Measurements from ENCODE around the gene TNIP2. TPM values are rescaled to one million over a fixed set of nuclear protein-coding genes. Genes with fewer than 3 reads are reported as not detected.

Gene TNIP2
- total RNA-seq, 1 experiment from 2014 or later, result 41.0 TPM

- Histone ChIP-seq H3K9ac (ENCODE audit: low read length) (no peak overlapping the region), H3K9me2 (ENCODE audit: insufficient read depth) (no peaks in the 10 kb centered on the region), H4K20me1 (ENCODE audit: insufficient read depth) (no peaks in the 10 kb centered on the region), H3K79me2 (ENCODE audit: insufficient read depth, low read length) (no peaks in the 10 kb centered on the region), H3K4me1 (ENCODE audit: control insufficient read depth in 1 of 2, insufficient read depth in 2 of 2, low read length in 2 of 2) (no peaks in the 10 kb centered on the region), H3K27me3 (ENCODE audit: insufficient read depth, low read length) (no peaks in the 10 kb centered on the region), H3K4me3 (replicated peaks in 1 of 2; ENCODE audit: low read depth in 1 of 2, low read length in 2 of 2) (no peak overlapping the region), H3K9me3 (ENCODE audit: control insufficient read depth in 1 of 2, insufficient read depth in 1 of 2, low read depth in 1 of 2, low read length in 2 of 2) (no peaks in the 10 kb centered on the region), H3K36me3 (ENCODE audit: control insufficient read depth in 1 of 2, insufficient read depth in 2 of 2, low read length in 2 of 2) (peaks cover 23 to 29% of the 10 kb centered on the region in 2 experiments), H2AFZ (ENCODE audit: low read depth, low read length, poor library complexity, severe bottlenecking) (no peak overlapping the region), H3K4me2 (ENCODE audit: low read length) (no peak overlapping the region), H3K27ac (ENCODE audit: low read depth, low read length) (no peak overlapping the region)
- CTCF ChIA-PET, result no interaction called here
- TF ChIP-seq ZFX (IDR thresholded peaks at IDR 0.05), result no peak
- TF ChIP-seq, protein P1, sequence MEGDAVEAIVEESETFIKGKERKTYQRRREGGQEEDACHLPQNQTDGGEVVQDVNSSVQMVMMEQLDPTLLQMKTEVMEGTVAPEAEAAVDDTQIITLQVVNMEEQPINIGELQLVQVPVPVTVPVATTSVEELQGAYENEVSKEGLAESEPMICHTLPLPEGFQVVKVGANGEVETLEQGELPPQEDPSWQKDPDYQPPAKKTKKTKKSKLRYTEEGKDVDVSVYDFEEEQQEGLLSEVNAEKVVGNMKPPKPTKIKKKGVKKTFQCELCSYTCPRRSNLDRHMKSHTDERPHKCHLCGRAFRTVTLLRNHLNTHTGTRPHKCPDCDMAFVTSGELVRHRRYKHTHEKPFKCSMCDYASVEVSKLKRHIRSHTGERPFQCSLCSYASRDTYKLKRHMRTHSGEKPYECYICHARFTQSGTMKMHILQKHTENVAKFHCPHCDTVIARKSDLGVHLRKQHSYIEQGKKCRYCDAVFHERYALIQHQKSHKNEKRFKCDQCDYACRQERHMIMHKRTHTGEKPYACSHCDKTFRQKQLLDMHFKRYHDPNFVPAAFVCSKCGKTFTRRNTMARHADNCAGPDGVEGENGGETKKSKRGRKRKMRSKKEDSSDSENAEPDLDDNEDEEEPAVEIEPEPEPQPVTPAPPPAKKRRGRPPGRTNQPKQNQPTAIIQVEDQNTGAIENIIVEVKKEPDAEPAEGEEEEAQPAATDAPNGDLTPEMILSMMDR (IDR thresholded peaks at IDR 0.05 in 2 of 3, conservative IDR thresholded peaks at IDR 0.05 in 1 of 3; ENCODE audit: borderline replicate concordance in 1 of 3, insufficient read depth in 1 of 3, low read depth in 2 of 3, low read length in 2 of 3), result no peak
- TF ChIP-seq EZH2 (IDR thresholded peaks at IDR 0.05), result no peak
- TF ChIP-seq FOSL1 (IDR thresholded peaks at IDR 0.05; ENCODE audit: low read depth), result no peak
- no peak for TF ChIP-seq POLR2A (IDR thresholded peaks at IDR 0.05; ENCODE audit: borderline replicate concordance, extremely low read depth, insufficient read depth, insufficient read length)
- TF ChIP-seq REST (IDR thresholded peaks at IDR 0.05; ENCODE audit: low read depth), result no peak
- no peak for TF ChIP-seq TCF7L2 (IDR thresholded peaks at IDR 0.05; ENCODE audit: borderline replicate concordance, extremely low read depth, insufficient read depth, insufficient read length)
- no peak for TF ChIP-seq EZH2phosphoT487 (IDR thresholded peaks at IDR 0.05; ENCODE audit: borderline replicate concordance)
- TF ChIP-seq ZNF274 (IDR thresholded peaks at IDR 0.05; ENCODE audit: low read depth, low read length), result no peak
- no peak for TF ChIP-seq EGR1 (IDR thresholded peaks at IDR 0.05; ENCODE audit: low read depth)
- TF ChIP-seq SRF (IDR thresholded peaks at IDR 0.05; ENCODE audit: low read depth), result no peak
- POLR2A ChIA-PET, result no interaction called here
- intact Hi-C loops (cut with micrococcal nuclease), result no loop called here
- no peak for DNase-seq (ENCODE audit: low read depth, low spot score)
- no TSS peak for BruUV-seq (replicated peaks)
- no peak for ATAC-seq
- RAD21 ChIA-PET (ENCODE audit: low non-redundant PET in 1 of 2, low total read pairs in 2 of 2, uncharacterized antibody in 2 of 2, unreplicated experiment in 2 of 2), result no interaction called here
These were observed 13.9 kb downstream of the TNIP2 start for GRCh38 chr4:2742081-2742822.

Measured in HCT116 (cell line).